Endothelial cell of umbilical vein (primary cell): ENCODE measurements around the gene OLFML2A. TPM values are rescaled to one million over a fixed set of nuclear protein-coding genes. Genes with fewer than 3 reads are reported as not detected.

Source experiments
- BruUV-seq: library from RNA; stranded (reverse); fragments of 400-500 nt; replicated peaks from 2 replicates; lab custom pipeline; 2021; lab: Mats Ljungman, UMichigan
- CTCF ChIA-PET: fragments of 300-600, 350-600 bp; sonication (Branson Sonifier 250); formaldehyde crosslinking; loops from one replicate; lab custom pipeline; 2021; ENCODE audit warnings: antibody characterized with exemption, inconsistent platforms; lab: Charles Lee
- POLR2A ChIA-PET: fragments of 300-600, 350-600 bp; sonication (Branson Sonifier 250); formaldehyde crosslinking; loops from one replicate; lab custom pipeline; 2021; ENCODE audit warnings: antibody characterized with exemption, inconsistent platforms; lab: Charles Lee
- DNase-seq: peaks from one replicate; pipeline ENCODE4 v3.0.0-alpha.2; 2011; ENCODE audit warnings: low read depth, low spot score
- FAIRE-seq: peaks from 2 replicates; lab custom pipeline; 2011; peaks lifted over from hg19 to GRCh38; lab: Jason Lieb, UNC
- H2AFZ ChIP-seq: 2 replicates; pipeline ENCODE4 v1.6.0; 2012; ENCODE audit warnings: low read depth, low read length, control low read depth, inconsistent platforms
- H3K27ac ChIP-seq: 2 replicates; pipeline ENCODE4 v1.5.1; 2011; ENCODE audit warnings: low read depth, mild to moderate bottlenecking, control low read depth, low read length, moderate library complexity; ENCODE audit not compliant: insufficient read depth
- H3K27me3 ChIP-seq, 2 experiments: 2 replicates each; pipeline versions ENCODE4 v1.6.0 to v1.6.1; 2011; ENCODE audit warnings: low read length in 2 of 2, mixed read lengths in 1 of 2; ENCODE audit not compliant: control insufficient read depth in 2 of 2, insufficient read depth in 2 of 2
- H3K36me3 ChIP-seq, 2 experiments: 2 replicates in 1 of 2; 3 replicates in 1 of 2; pipeline ENCODE4 v1.5.1; 2011; ENCODE audit warnings: low read length in 2 of 2, mild to moderate bottlenecking in 1 of 2, moderate library complexity in 1 of 2; ENCODE audit not compliant: control insufficient read depth in 2 of 2, insufficient read depth in 2 of 2; ENCODE audit errors: extremely low read depth in 1 of 2
- H3K4me1 ChIP-seq: 3 replicates; pipeline ENCODE4 v1.5.1; 2011; ENCODE audit warnings: mild to moderate bottlenecking, low read length; ENCODE audit not compliant: control insufficient read depth, insufficient read depth; ENCODE audit errors: extremely low read depth
- H3K4me2 ChIP-seq: 2 replicates; pipeline ENCODE4 v1.6.1; 2011; ENCODE audit warnings: low read length, control low read depth, mixed read lengths; ENCODE audit not compliant: insufficient read depth
- H3K4me3 ChIP-seq, 3 experiments: fragments of 200-600 bp in 1 of 3; sonication (generic), shearing (Covaris generic) in 1 of 3; replicated peaks in 1 of 3; 2 replicates each; pipeline ENCODE4 v1.5.1; 2011 to 2016; ENCODE audit warnings: control low read depth in 3 of 3, low read length in 3 of 3, mild to moderate bottlenecking in 2 of 3, inconsistent platforms in 1 of 3, low read depth in 1 of 3, moderate library complexity in 1 of 3; ENCODE audit not compliant: insufficient read depth in 1 of 3
- H3K79me2 ChIP-seq: 2 replicates; pipeline ENCODE4 v1.6.0; 2012; ENCODE audit warnings: low read length, inconsistent platforms; ENCODE audit not compliant: control insufficient read depth, insufficient read depth
- H3K9ac ChIP-seq: replicated peaks from 2 replicates; pipeline ENCODE3; 2011; ENCODE audit warnings: low read length, control low read depth; ENCODE audit not compliant: insufficient read depth; ENCODE audit errors: extremely low read depth
- H3K9me1 ChIP-seq: replicated peaks from 3 replicates; pipeline ENCODE4 v1.6.0; 2011; ENCODE audit warnings: mild to moderate bottlenecking, low read length; ENCODE audit not compliant: control insufficient read depth, insufficient read depth; ENCODE audit errors: extremely low read depth
- H3K9me3 ChIP-seq: replicated peaks from 2 replicates; pipeline ENCODE4 v1.5.1; 2012; ENCODE audit warnings: low read length, inconsistent platforms; ENCODE audit not compliant: control insufficient read depth, insufficient read depth
- H4K20me1 ChIP-seq: replicated peaks from 2 replicates; pipeline ENCODE3; 2011; ENCODE audit warnings: mild to moderate bottlenecking, low read length; ENCODE audit not compliant: control insufficient read depth, insufficient read depth; ENCODE audit errors: extremely low read depth
- CTCF ChIP-seq, 2 donors: IDR thresholded peaks; 1 replicate in 1 of 2; 2 replicates in 1 of 2; pipeline ENCODE4 v1.5.1; 2011; ENCODE audit warnings: low read length in 2 of 2, mild to moderate bottlenecking in 2 of 2, moderate library complexity in 2 of 2, control low read depth in 1 of 2, inconsistent platforms in 1 of 2, low read depth in 1 of 2; ENCODE audit not compliant: insufficient read depth in 1 of 2; ENCODE audit errors: extremely low read depth in 1 of 2
- EZH2 ChIP-seq: IDR thresholded peaks from 2 replicates; pipeline ENCODE4 v1.6.1; 2012; ENCODE audit warnings: borderline replicate concordance, low read depth, mild to moderate bottlenecking, moderate library complexity, low read length, inconsistent platforms; ENCODE audit not compliant: severe bottlenecking
- FOS ChIP-seq: IDR thresholded peaks from 2 replicates; pipeline ENCODE4 v1.6.1; 2011; ENCODE audit warnings: mild to moderate bottlenecking, low read length, moderate library complexity, borderline replicate concordance; ENCODE audit not compliant: insufficient read depth
- GATA2 ChIP-seq: IDR thresholded peaks from 2 replicates; pipeline ENCODE4 v1.7.0; 2011; ENCODE audit warnings: low read depth, mild to moderate bottlenecking, moderate library complexity, mixed read lengths, low read length; ENCODE audit not compliant: insufficient read length, insufficient read depth
- JUN ChIP-seq: IDR thresholded peaks from 2 replicates; pipeline ENCODE4 v1.6.1; 2011; ENCODE audit warnings: borderline replicate concordance, low read depth; ENCODE audit not compliant: insufficient read length, insufficient read depth
- MAX ChIP-seq: IDR thresholded peaks from 2 replicates; pipeline ENCODE4 v1.6.1; 2011; ENCODE audit not compliant: insufficient read depth, insufficient read length
- MYC ChIP-seq: IDR thresholded peaks from one replicate; pipeline ENCODE4 v1.6.1; 2011; ENCODE audit warnings: mild to moderate bottlenecking, low read depth, low read length
- POLR2A ChIP-seq: IDR thresholded peaks from 2 replicates; pipeline ENCODE4 v1.6.1; 2012; ENCODE audit warnings: low read depth, mild to moderate bottlenecking, control low read depth, low read length
- POLR2AphosphoS5 ChIP-seq: IDR thresholded peaks from 2 replicates; pipeline ENCODE4 v1.6.1; 2012; ENCODE audit warnings: low read depth, mild to moderate bottlenecking, control low read depth, low read length, moderate library complexity; ENCODE audit not compliant: insufficient read depth
- dilution Hi-C: fragments of 300-500 bp; cut with MboI; formaldehyde crosslinking; loops from one replicate; pipeline ENCODE4 v1.15.0; 2019; ENCODE audit warnings: low sequenced_read_pairs; ENCODE audit not compliant: extremely low pct_ligation_motif_present
- intact Hi-C: fragments of 100-400 bp; cut with micrococcal nuclease; formaldehyde crosslinking; loops from one replicate; pipeline ENCODE4 v1.10.0; 2022
- polyA plus RNA-seq, 4 experiments: library from polyadenylated mRNA; depleted of rRNA in 3 of 4; stranded (reverse) in 3 of 4; unstranded in 1 of 4; fragments of >200 nt; gene quantifications; 2 replicates each; pipeline versions ENCODE4 v1.2.1 to v1.2.3, GENCODE V29; 2011 to 2012; ENCODE audit warnings: missing spikeins in 1 of 4
- total RNA-seq: library from RNA; stranded (reverse); gene quantifications from 2 replicates; pipeline ENCODE4 v1.2.3, GENCODE V29; 2021

The OLFML2A gene
- total and polyA plus RNA-seq, 2 donors (not counting 3 experiments of a cell fraction or from before 2014, with no cell fraction given) = 0.92 to 1.1 TPM

- Histone ChIP-seq H3K4me2 (no peak overlapping the region), H3K4me3 (no peak overlapping the region), H4K20me1 (peaks cover 8% of the 10 kb centered on the region), H3K4me1 (peaks cover 17% of the 10 kb centered on the region), H3K9ac (no peak overlapping the region), H3K9me1 (no peaks in the 10 kb centered on the region), H3K36me3 (peaks cover 18 to 39% of the 10 kb centered on the region in 2 experiments), H3K27ac (no peak overlapping the region), H2AFZ (no peak overlapping the region), H3K27me3 (no peaks in the 10 kb centered on the region), H3K79me2 (peaks cover 34% of the 10 kb centered on the region), H3K9me3 (no peaks in the 10 kb centered on the region)
- dilution Hi-C loops (no loop called here), intact Hi-C loops (no loop called here)
- POLR2A ChIA-PET = no interaction called here
- CTCF ChIA-PET = interaction anchor here (0.7 to 15.1 kb wide), 3 partner anchors 20 to 82 kb away, joined by 3 to 967 read pairs (median 3); partner anchors contain the start of genes NR6A1 and OLFML2A
- DNase-seq = no peak
- no peak for TF ChIP-seq MYC
- TF ChIP-seq EZH2 = no peak
- no peak for TF ChIP-seq FOS
- no peak for TF ChIP-seq JUN
- TF ChIP-seq GATA2 = no peak
- TF ChIP-seq POLR2AphosphoS5 = no peak
- TF ChIP-seq POLR2A = no peak
- no peak for TF ChIP-seq CTCF (IDR thresholded peaks at IDR 0.05; ENCODE audit: extremely low read depth in 1 of 2, insufficient read depth in 1 of 2, low read depth in 1 of 2, low read length in 2 of 2)
- TF ChIP-seq MAX = no peak
- FAIRE-seq = no peak
- BruUV-seq = no TSS peak
Measured at GRCh38 chr9:124857533-124858162, 80.7 kb downstream of the OLFML2A start.
